Testis (tissue), 2 donors: ENCODE measurements around the gene ZBTB20.

ENCODE experiments used
- CTCF ChIP-seq, 3 experiments: fragments of 450-650 bp in 2 of 3; fragments of 200-600 bp in 1 of 3; sonication (generic) in 1 of 3; IDR thresholded peaks; one replicate each; pipeline ENCODE4 v1.5.1; 2016 to 2019; ENCODE audit warnings: antibody characterized with exemption in 3 of 3, mild to moderate bottlenecking in 2 of 3, moderate library complexity in 1 of 3
- POLR2A ChIP-seq: fragments of 450-650 bp; IDR thresholded peaks from one replicate; pipeline ENCODE4 v1.6.1; 2017; ENCODE audit warnings: antibody characterized with exemption, mild to moderate bottlenecking, moderate library complexity

- TF ChIP-seq CTCF (IDR thresholded peaks at IDR 0.05) (no peak), POLR2A (no peak)
These were observed 432.9 kb downstream of the ZBTB20 start for GRCh38 chr3:114714237-114714636.
